SHP77 (cell line): Measurements from ENCODE around the gene PMPCA.

Source experiments
- DNase-seq, 2 experiments: peaks; one replicate each; lab custom pipeline; 2025; lab: John Stamatoyannopoulos, UW

Gene PMPCA

GRCh38 chr9:136410500-136411287, at the start of gene PMPCA, which contains the start of gene ENTR1:
TSS of gene PMPCA (plus strand) at chr9:136410658. CDS start at chr9:136410669, 11 bp downstream.
TSS of gene ENTR1 (minus strand) at chr9:136410614. CDS start at chr9:136410397, 217 bp downstream.
- DNase-seq, result peak; percentile 77 to 84

GRCh38 chr9:136361047-136361753, 49.3 kb upstream of the PMPCA start:
- no peak for DNase-seq

- DNase-seq, result no peak
These were observed 48.6 kb upstream of the PMPCA start for GRCh38 chr9:136361754-136362449.

GRCh38 chr9:136362450-136362784, 48.0 kb upstream of the PMPCA start:
- no peak for DNase-seq

- peak; percentile 80 to 88 for DNase-seq
These were observed 47.1 kb upstream of the PMPCA start, which contains the start of gene DNLZ for GRCh38 chr9:136363106-136363948. TSS of gene DNLZ (minus strand) at chr9:136363744. CDS start at chr9:136363714, 30 bp downstream.

GRCh38 chr9:136363949-136364748, 46.3 kb upstream of the PMPCA start:
- DNase-seq, result no peak

- DNase-seq, result peak in 1 of 2 experiments; percentile 28
These were observed 45.3 kb upstream of the PMPCA start for GRCh38 chr9:136364942-136365774.

- no peak for DNase-seq
These were observed 44.7 kb upstream of the PMPCA start for GRCh38 chr9:136365775-136366222.

- DNase-seq, result no peak
These were observed 43.6 kb upstream of the PMPCA start for GRCh38 chr9:136366826-136367225.

GRCh38 chr9:136367296-136368145, 42.9 kb upstream of the PMPCA start:
- DNase-seq, result peak; percentile 62 to 80

- DNase-seq, result no peak
These were observed 42.3 kb upstream of the PMPCA start for GRCh38 chr9:136368190-136368589.

- DNase-seq, result no peak
These were observed 40.4 kb upstream of the PMPCA start for GRCh38 chr9:136370037-136370436.

GRCh38 chr9:136370687-136371532, 39.5 kb upstream of the PMPCA start:
- DNase-seq, result no peak

GRCh38 chr9:136371533-136371880, 39.0 kb upstream of the PMPCA start:
- no peak for DNase-seq

- no peak for DNase-seq
These were observed 38.5 kb upstream of the PMPCA start for GRCh38 chr9:136372006-136372405.

GRCh38 chr9:136372561-136373299, 37.7 kb upstream of the PMPCA start:
- peak; percentile 67 to 79 for DNase-seq
